Uterus (tissue), 4 donors: Measurements from ENCODE around the gene CCND3. TPM values are rescaled to one million over a fixed set of nuclear protein-coding genes. Genes with fewer than 3 reads are reported as not detected.

Experiments used
- DNase-seq, 2 donors: peaks; one replicate each; pipeline ENCODE4 v3.0.0-alpha.2; 2019 to 2020
- H3K27ac ChIP-seq, 2 donors: fragments of 200-600 bp; sonication (generic); 1 replicate in 1 of 2; 2 replicates in 1 of 2; pipeline ENCODE4 v1.5.1; 2016 to 2018
- H3K27me3 ChIP-seq, 2 donors: fragments of 200-600 bp; sonication (generic); one replicate each; pipeline ENCODE4 v1.5.1; 2018 to 2019; ENCODE audit warnings: control low read depth in 1 of 2
- H3K36me3 ChIP-seq, 2 donors: fragments of 200-600 bp; sonication (generic); one replicate each; pipeline ENCODE4 v1.5.1; 2019; ENCODE audit warnings: control low read depth in 1 of 2
- H3K4me1 ChIP-seq, 2 donors: fragments of 200-600 bp; sonication (generic); one replicate each; pipeline ENCODE4 v1.5.1; 2018 to 2019; ENCODE audit warnings: control low read depth in 1 of 2
- H3K4me3 ChIP-seq, 2 donors: fragments of 200-600 bp; sonication (generic); 1 replicate in 1 of 2; 2 replicates in 1 of 2; pipeline ENCODE4 v1.5.1; 2018 to 2019; ENCODE audit warnings: mild to moderate bottlenecking in 1 of 2
- H3K9me3 ChIP-seq, 2 donors: fragments of 200-600 bp; sonication (generic); one replicate each; pipeline ENCODE4 v1.5.1; 2019; ENCODE audit warnings: control low read depth in 1 of 2
- CTCF ChIP-seq, 4 experiments: fragments of 200-600 bp in 2 of 4; fragments of 450-650 bp in 2 of 4; sonication (generic) in 2 of 4; IDR thresholded peaks; one replicate each; pipeline ENCODE4 v1.5.1; 2016 to 2019; ENCODE audit warnings: antibody characterized with exemption in 4 of 4, mild to moderate bottlenecking in 2 of 4, moderate library complexity in 1 of 4
- POLR2A ChIP-seq, 2 donors: fragments of 450-650 bp; IDR thresholded peaks; one replicate each; pipeline ENCODE4 v1.6.1; 2016; ENCODE audit warnings: antibody characterized with exemption in 2 of 2, mild to moderate bottlenecking in 1 of 2, moderate library complexity in 1 of 2
- intact Hi-C: fragments of 100-400 bp; cut with DNase I; formaldehyde crosslinking; loops from one replicate; pipeline ENCODE4 v1.15.1; 2023; ENCODE audit warnings: low total_unique reads
- total RNA-seq, 4 donors: library from RNA; depleted of rRNA in 3 of 4; stranded (reverse); fragments of >200 nt in 3 of 4; gene quantifications; one replicate each; pipeline versions ENCODE4 v1.1.0 to v1.2.4, GENCODE V29; 2014 to 2023
- donor health status: DM: yes; HTN: yes; CAD: no.

The CCND3 gene
- total RNA-seq, 4 donors from 2014 or later = 28.8 to 101 (median 74.3) TPM

GRCh38 chr6:41914343-41914742, 27.3 kb downstream of the CCND3 start:
- no peaks in the 10 kb centered on the region for H3K9me3 ChIP-seq
- no peak overlapping the region for H3K4me3 ChIP-seq
- intact Hi-C loops = no loop called here
- no peaks in the 10 kb centered on the region for H3K4me1 ChIP-seq
- no peak for DNase-seq
- H3K36me3 ChIP-seq = no peaks in the 10 kb centered on the region
- no peak overlapping the region for H3K27ac ChIP-seq
- TF ChIP-seq POLR2A (IDR thresholded peaks at IDR 0.05) (no peak), CTCF (IDR thresholded peaks at IDR 0.05) (no peak)
- H3K27me3 ChIP-seq = no peaks in the 10 kb centered on the region

GRCh38 chr6:41909727-41910126, 31.9 kb downstream of the CCND3 start:
- H3K9me3 ChIP-seq = no peaks in the 10 kb centered on the region
- H3K36me3 ChIP-seq = no peaks in the 10 kb centered on the region

GRCh38 chr6:41901882-41902519, 39.6 kb downstream of the CCND3 start:
- TF ChIP-seq CTCF (IDR thresholded peaks at IDR 0.05) = peak in 1 of 4 experiments; percentile 7
- no peak for TF ChIP-seq POLR2A (IDR thresholded peaks at IDR 0.05)
- intact Hi-C loops = no loop called here
- no peaks in the 10 kb centered on the region for H3K36me3 ChIP-seq

More at GRCh38 chr6:41909727-41910126, 31.9 kb downstream of the CCND3 start:
- Histone ChIP-seq H3K4me1 (no peaks in the 10 kb centered on the region), H3K27me3 (no peaks in the 10 kb centered on the region), H3K4me3 (no peak overlapping the region), H3K27ac (no peak overlapping the region)
- no peak for DNase-seq
- intact Hi-C loops = no loop called here
- TF ChIP-seq CTCF (IDR thresholded peaks at IDR 0.05) (no peak), POLR2A (IDR thresholded peaks at IDR 0.05) (no peak)

GRCh38 chr6:41900861-41901260, 40.7 kb downstream of the CCND3 start:
- Histone ChIP-seq H3K4me3 (no peak overlapping the region), H3K36me3 (no peaks in the 10 kb centered on the region), H3K4me1 (no peaks in the 10 kb centered on the region), H3K27ac (no peak overlapping the region), H3K9me3 (no peaks in the 10 kb centered on the region), H3K27me3 (no peaks in the 10 kb centered on the region)
- no peak for TF ChIP-seq CTCF (IDR thresholded peaks at IDR 0.05)
- no peak for TF ChIP-seq POLR2A (IDR thresholded peaks at IDR 0.05)
- intact Hi-C loops = no loop called here
- no peak for DNase-seq

More at GRCh38 chr6:41901882-41902519, 39.6 kb downstream of the CCND3 start:
- Histone ChIP-seq H3K4me1 (no peaks in the 10 kb centered on the region), H3K27ac (no peak overlapping the region), H3K4me3 (no peak overlapping the region), H3K27me3 (no peaks in the 10 kb centered on the region), H3K9me3 (no peaks in the 10 kb centered on the region)
- no peak for DNase-seq

GRCh38 chr6:41896281-41896680, 45.3 kb downstream of the CCND3 start:
- DNase-seq = no peak
- Histone ChIP-seq H3K36me3 (no peaks in the 10 kb centered on the region), H3K4me3 (peak overlapping the region in 1 of 2 donors; percentile 49), H3K27me3 (no peaks in the 10 kb centered on the region), H3K9me3 (no peaks in the 10 kb centered on the region), H3K27ac (peak overlapping the region; percentile 75 to 78), H3K4me1 (peaks cover 0 to 4% of the 10 kb centered on the region in 2 donors)
- intact Hi-C loops = no loop called here
- TF ChIP-seq POLR2A (IDR thresholded peaks at IDR 0.05) (no peak), CTCF (IDR thresholded peaks at IDR 0.05) (no peak)
